Kidney (tissue), 14 donors: ENCODE data around the gene UST. TPM values are rescaled to one million over a fixed set of nuclear protein-coding genes. Genes with fewer than 3 reads are reported as not detected.

Experiments
- DNase-seq, 5 donors: peaks; one replicate each; pipeline ENCODE4 v3.0.0-alpha.2; 2013 to 2020
- FAIRE-seq: peaks from 2 replicates; lab custom pipeline; 2012; peaks lifted over from hg19 to GRCh38; lab: Jason Lieb, UNC
- H3K27ac ChIP-seq, 2 donors: one replicate each; pipeline ENCODE4 v1.7.0; 2013; ENCODE audit warnings: low read depth in 2 of 2, low read length in 2 of 2, inconsistent platforms in 1 of 2
- H3K27me3 ChIP-seq: one replicate; pipeline ENCODE4 v1.7.1; 2013; ENCODE audit warnings: low read length, inconsistent platforms; ENCODE audit not compliant: control insufficient read depth, insufficient read depth
- H3K36me3 ChIP-seq, 3 donors: one replicate each; pipeline versions ENCODE4 v1.7.0 to v1.7.1; 2013; ENCODE audit warnings: low read length in 3 of 3, control low read depth in 1 of 3, inconsistent platforms in 1 of 3; ENCODE audit not compliant: insufficient read depth in 3 of 3, control insufficient read depth in 2 of 3
- H3K4me1 ChIP-seq, 3 donors: one replicate each; pipeline versions ENCODE4 v1.7.0 to v1.7.1; 2013; ENCODE audit warnings: low read length in 3 of 3, inconsistent platforms in 1 of 3, low read depth in 1 of 3; ENCODE audit not compliant: control insufficient read depth in 2 of 3, insufficient read depth in 2 of 3
- H3K4me3 ChIP-seq, 3 donors: one replicate each; pipeline versions ENCODE4 v1.7.0 to v1.8.1; 2013; ENCODE audit warnings: low read length in 3 of 3, control low read depth in 1 of 3, inconsistent platforms in 1 of 3
- H3K9ac ChIP-seq, 3 donors: one replicate each; pipeline versions ENCODE4 v1.7.0 to v1.7.1; 2013; ENCODE audit warnings: low read length in 3 of 3, control low read depth in 1 of 3, inconsistent platforms in 1 of 3
- H3K9me3 ChIP-seq, 3 donors: one replicate each; pipeline versions ENCODE4 v1.7.0 to v1.7.1; 2013; ENCODE audit warnings: low read length in 3 of 3, control low read depth in 1 of 3, inconsistent platforms in 1 of 3; ENCODE audit not compliant: control insufficient read depth in 2 of 3, insufficient read depth in 1 of 3
- intact Hi-C: fragments of 100-400 bp; cut with DNase I; formaldehyde crosslinking; loops from one replicate; pipeline ENCODE4 v1.11.1; 2022
- polyA plus RNA-seq: library from polyadenylated mRNA; stranded (reverse); fragments of 350-450 nt; fragmentation: Illumina TruSeq; extraction: RNeasy Lipid Tissue Mini Kit (QIAGEN cat#74804); gene quantifications from one replicate; pipeline ENCODE4 v1.2.3, GENCODE V29; 2014; ENCODE audit warnings: low read depth, low replicate concordance; ENCODE audit not compliant: insufficient read depth
- total RNA-seq: library from RNA; stranded (reverse); fragmentation: NEBNext Ultra II Directional; extraction: Animal tissue kit (Norgen Biotek cat#: 25700); gene quantifications from one replicate; pipeline ENCODE4 v1.2.1, GENCODE V29; 2021
- TF ChIP-seq, protein P1 (sequence below): IDR thresholded peaks from 3 replicates; pipeline ENCODE4 v1.5.1; 2012; ENCODE audit warnings: mild to moderate bottlenecking, moderate library complexity, borderline replicate concordance; ENCODE audit not compliant: insufficient read depth; ENCODE audit errors: extremely low read depth
- donor health status: control.
- donor health status: control.
- donor health status: control.
- donor health status: control.
- donor health status: control.
- donor health status: DM: yes; HTN: yes; CAD: no.
- donor health status: Normal renal cell carcinoma (clear cell type).

Gene UST
- total and polyA plus RNA-seq, 2 donors from 2014 or later: 3.2 to 4.2 TPM

GRCh38 chr6:149061930-149062329 is 315.1 kb downstream of the UST start:
- Histone ChIP-seq H3K4me3 (no peak overlapping the region), H3K36me3 (no peaks in the 10 kb centered on the region), H3K9ac (no peak overlapping the region), H3K27me3 (no peaks in the 10 kb centered on the region), H3K9me3 (no peaks in the 10 kb centered on the region), H3K27ac (no peak overlapping the region), H3K4me1 (peaks cover 6 to 10% (median 6%) of the 10 kb centered on the region in 3 donors)
- TF ChIP-seq, protein P1, sequence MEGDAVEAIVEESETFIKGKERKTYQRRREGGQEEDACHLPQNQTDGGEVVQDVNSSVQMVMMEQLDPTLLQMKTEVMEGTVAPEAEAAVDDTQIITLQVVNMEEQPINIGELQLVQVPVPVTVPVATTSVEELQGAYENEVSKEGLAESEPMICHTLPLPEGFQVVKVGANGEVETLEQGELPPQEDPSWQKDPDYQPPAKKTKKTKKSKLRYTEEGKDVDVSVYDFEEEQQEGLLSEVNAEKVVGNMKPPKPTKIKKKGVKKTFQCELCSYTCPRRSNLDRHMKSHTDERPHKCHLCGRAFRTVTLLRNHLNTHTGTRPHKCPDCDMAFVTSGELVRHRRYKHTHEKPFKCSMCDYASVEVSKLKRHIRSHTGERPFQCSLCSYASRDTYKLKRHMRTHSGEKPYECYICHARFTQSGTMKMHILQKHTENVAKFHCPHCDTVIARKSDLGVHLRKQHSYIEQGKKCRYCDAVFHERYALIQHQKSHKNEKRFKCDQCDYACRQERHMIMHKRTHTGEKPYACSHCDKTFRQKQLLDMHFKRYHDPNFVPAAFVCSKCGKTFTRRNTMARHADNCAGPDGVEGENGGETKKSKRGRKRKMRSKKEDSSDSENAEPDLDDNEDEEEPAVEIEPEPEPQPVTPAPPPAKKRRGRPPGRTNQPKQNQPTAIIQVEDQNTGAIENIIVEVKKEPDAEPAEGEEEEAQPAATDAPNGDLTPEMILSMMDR: no peak
- DNase-seq (no peak), FAIRE-seq (no peak)
- intact Hi-C loops: no loop called here

DNA sequence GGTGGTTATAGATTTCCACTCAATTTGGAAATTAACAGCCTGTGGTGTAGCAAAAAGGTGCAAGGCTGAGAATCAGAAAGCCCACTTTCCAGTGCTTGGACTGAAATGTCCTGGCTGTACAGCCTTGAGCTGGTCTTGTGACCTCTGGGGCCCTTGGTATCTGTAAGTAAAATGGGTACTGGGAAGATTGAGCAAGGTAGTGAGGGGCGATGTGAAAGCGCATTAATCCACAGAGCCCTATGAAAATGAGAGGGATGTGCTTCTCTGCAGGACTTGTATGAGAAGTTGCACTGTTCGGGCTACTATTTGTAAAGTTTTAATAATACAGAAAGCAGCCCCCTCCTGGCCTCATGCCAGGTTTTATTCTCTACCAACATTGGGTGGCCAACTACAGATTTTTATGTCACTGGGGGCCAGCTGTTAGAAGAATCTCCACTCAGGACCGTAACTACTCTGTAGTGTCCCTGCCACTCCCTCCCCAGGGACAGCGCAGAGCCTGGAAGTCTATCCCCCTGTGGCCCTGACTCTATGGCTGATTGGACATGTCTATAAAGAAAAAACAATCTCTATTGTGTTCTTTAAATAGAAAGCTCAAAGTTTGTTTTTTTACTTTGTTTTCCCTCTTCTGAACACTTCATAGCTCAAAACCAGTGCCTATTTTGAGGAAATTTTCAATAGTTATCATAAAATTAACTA is 316.0 kb downstream of the UST start:
- TF ChIP-seq, protein P1: no peak
- H3K27me3 ChIP-seq: no peaks in the 10 kb centered on the region
- peaks cover 6 to 10% (median 6%) of the 10 kb centered on the region in 3 donors for H3K4me1 ChIP-seq
- H3K36me3 ChIP-seq: no peaks in the 10 kb centered on the region
- no peaks in the 10 kb centered on the region for H3K9me3 ChIP-seq
- no peak overlapping the region for H3K9ac ChIP-seq
- FAIRE-seq (no peak), DNase-seq (no peak)
- no peak overlapping the region for H3K4me3 ChIP-seq
- H3K27ac ChIP-seq: no peak overlapping the region
- intact Hi-C loops: no loop called here

- intact Hi-C loops: no loop called here
- Histone ChIP-seq H3K4me3 (no peak overlapping the region), H3K36me3 (no peaks in the 10 kb centered on the region), H3K27ac (no peak overlapping the region), H3K9me3 (no peaks in the 10 kb centered on the region), H3K4me1 (peaks cover 6 to 10% (median 6%) of the 10 kb centered on the region in 3 donors), H3K27me3 (no peaks in the 10 kb centered on the region), H3K9ac (no peak overlapping the region)
- TF ChIP-seq, protein P1: no peak
- DNase-seq: no peak
- FAIRE-seq: no peak
Measured at GRCh38 chr6:149063468-149063867, 316.6 kb downstream of the UST start.
